ENCODE results near the gene SCUBE1.

Gene SCUBE1

GRCh38 chr22:43346521-43346929 lies 3.4 kb upstream of the SCUBE1 start:
- no peaks in the 10 kb centered on the region for H3K36me3 ChIP-seq (replicated peaks in 1 of 2; ENCODE audit: control insufficient read depth in 2 of 2, insufficient read depth in 2 of 2, low read length in 2 of 2)
- no peak overlapping the region for H3K23ac ChIP-seq (ENCODE audit: low read depth, low read length, poor library complexity)
- peaks cover 0 to 54% (median 0%) of the 10 kb centered on the region in 3 experiments for H3K27me3 ChIP-seq (ENCODE audit: control insufficient read depth in 3 of 3, insufficient read depth in 3 of 3, low read depth in 1 of 3, low read length in 3 of 3)
- no peak overlapping the region for H3K27ac ChIP-seq (replicated peaks; ENCODE audit: low read length)
- no peak overlapping the region for H4K91ac ChIP-seq (ENCODE audit: low read depth, low read length, poor library complexity)
- no peaks in the 10 kb centered on the region for H3K79me1 ChIP-seq (ENCODE audit: low read depth, low read length)
- no peak overlapping the region for H2BK15ac ChIP-seq (ENCODE audit: low read length)
- H2AFZ ChIP-seq (ENCODE audit: low read length), result no peak overlapping the region
- no peak overlapping the region for H3K9ac ChIP-seq (ENCODE audit: low read depth, low read length, poor library complexity)
- H2BK120ac ChIP-seq (ENCODE audit: low read depth, low read length), result no peak overlapping the region
- no peak overlapping the region for H3K4me3 ChIP-seq (ENCODE audit: low read length in 2 of 2)
- peaks cover 0 to 15% of the 10 kb centered on the region in 2 donors for H3K4me1 ChIP-seq (ENCODE audit: control insufficient read depth in 2 of 2, insufficient read depth in 1 of 2, low read depth in 1 of 2, low read length in 2 of 2)
- H3K4ac ChIP-seq (ENCODE audit: low read length), result no peak overlapping the region
- WGBS, 2 donors (ENCODE audit: extremely low coverage in 2 of 2, insufficient read length in 2 of 2, insufficient replicate concordance in 1 of 2), result no CpG with 5 or more reads among the region's 8 CpGs
- DNase-seq (ENCODE audit: low spot score), result peak; percentile 51
- no peak overlapping the region for H3K4me2 ChIP-seq (ENCODE audit: insufficient read depth, low read length, poor library complexity, severe bottlenecking)
- H4K8ac ChIP-seq (ENCODE audit: low read depth, low read length), result no peak overlapping the region
- H3K14ac ChIP-seq (ENCODE audit: low read length), result no peak overlapping the region
- peak overlapping the region; percentile 44 for H3K18ac ChIP-seq (ENCODE audit: low read length)
- peaks cover 0 to 1% of the 10 kb centered on the region in 2 donors for H3K9me3 ChIP-seq (replicated peaks in 1 of 2; ENCODE audit: control insufficient read depth in 2 of 2, insufficient read depth in 1 of 2, low read depth in 1 of 2, low read length in 2 of 2)
- no peak overlapping the region for H2BK5ac ChIP-seq (ENCODE audit: low read length)
- H2AK5ac ChIP-seq (ENCODE audit: low read depth, low read length), result peak overlapping the region; percentile 53
- H2BK12ac ChIP-seq (ENCODE audit: low read length), result peak overlapping the region; percentile 59

DNA sequence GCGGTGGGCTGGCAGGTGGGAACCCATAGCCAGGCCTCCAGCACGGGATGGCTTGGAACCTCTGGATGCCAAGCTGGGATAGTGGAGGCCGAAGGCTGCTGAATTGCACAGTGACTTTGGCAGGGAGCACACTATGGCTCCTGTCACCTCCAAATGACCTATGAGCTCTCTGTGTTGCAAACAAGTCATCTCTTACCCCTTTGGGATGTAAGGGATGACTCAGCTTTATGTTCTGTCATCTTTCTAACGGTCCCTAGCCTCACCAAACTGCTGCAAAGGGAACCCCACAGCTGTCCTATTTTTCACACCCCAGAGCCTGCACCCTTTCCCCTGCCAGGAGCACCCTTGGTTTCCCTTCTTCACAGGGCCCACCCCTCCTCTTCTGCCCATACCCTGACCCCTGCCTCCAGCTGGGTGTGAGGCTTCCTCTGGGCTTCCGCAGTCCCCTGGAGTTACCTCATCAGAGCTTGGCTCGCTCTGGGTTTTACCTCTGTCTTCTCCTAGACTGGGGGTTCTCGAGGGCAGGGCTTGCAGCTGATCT lies 2.7 kb upstream of the SCUBE1 start:
- Histone ChIP-seq H3K27ac (replicated peaks; ENCODE audit: low read length) (no peak overlapping the region), H3K23ac (ENCODE audit: low read depth, low read length, poor library complexity) (no peak overlapping the region), H3K18ac (ENCODE audit: low read length) (peak overlapping the region; percentile 50), H3K4me1 (ENCODE audit: control insufficient read depth in 2 of 2, insufficient read depth in 1 of 2, low read depth in 1 of 2, low read length in 2 of 2) (peaks cover 0 to 19% of the 10 kb centered on the region in 2 donors), H3K4me3 (ENCODE audit: low read length in 2 of 2) (no peak overlapping the region), H2AK5ac (ENCODE audit: low read depth, low read length) (peak overlapping the region; percentile 35), H3K9me3 (replicated peaks in 1 of 2; ENCODE audit: control insufficient read depth in 2 of 2, insufficient read depth in 1 of 2, low read depth in 1 of 2, low read length in 2 of 2) (peaks cover 0 to 1% of the 10 kb centered on the region in 2 donors), H3K27me3 (ENCODE audit: control insufficient read depth in 3 of 3, insufficient read depth in 3 of 3, low read depth in 1 of 3, low read length in 3 of 3) (peaks cover 0 to 61% (median 0%) of the 10 kb centered on the region in 3 experiments), H3K79me1 (ENCODE audit: low read depth, low read length) (peaks cover 7% of the 10 kb centered on the region), H3K4ac (ENCODE audit: low read length) (no peak overlapping the region), H2AFZ (ENCODE audit: low read length) (no peak overlapping the region), H2BK5ac (ENCODE audit: low read length) (no peak overlapping the region), H3K36me3 (replicated peaks in 1 of 2; ENCODE audit: control insufficient read depth in 2 of 2, insufficient read depth in 2 of 2, low read length in 2 of 2) (no peaks in the 10 kb centered on the region), H3K14ac (ENCODE audit: low read length) (no peak overlapping the region), H3K9ac (ENCODE audit: low read depth, low read length, poor library complexity) (no peak overlapping the region), H2BK120ac (ENCODE audit: low read depth, low read length) (no peak overlapping the region), H2BK15ac (ENCODE audit: low read length) (no peak overlapping the region), H3K4me2 (ENCODE audit: insufficient read depth, low read length, poor library complexity, severe bottlenecking) (no peak overlapping the region), H4K91ac (ENCODE audit: low read depth, low read length, poor library complexity) (no peak overlapping the region), H4K8ac (ENCODE audit: low read depth, low read length) (no peak overlapping the region), H2BK12ac (ENCODE audit: low read length) (no peak overlapping the region)
- WGBS, 2 donors (ENCODE audit: extremely low coverage in 2 of 2, insufficient read length in 2 of 2, insufficient replicate concordance in 1 of 2), result no CpG with 5 or more reads among the region's 7 CpGs
- no peak for DNase-seq (ENCODE audit: low spot score)

GRCh38 chr22:43345356-43345755 lies 2.2 kb upstream of the SCUBE1 start:
- no peak overlapping the region for H3K9ac ChIP-seq (ENCODE audit: low read depth, low read length, poor library complexity)
- H3K4me1 ChIP-seq (ENCODE audit: control insufficient read depth in 2 of 2, insufficient read depth in 1 of 2, low read depth in 1 of 2, low read length in 2 of 2), result peaks cover 0 to 21% of the 10 kb centered on the region in 2 donors
- H3K4me2 ChIP-seq (ENCODE audit: insufficient read depth, low read length, poor library complexity, severe bottlenecking), result no peak overlapping the region
- H3K79me1 ChIP-seq (ENCODE audit: low read depth, low read length), result peaks cover 10% of the 10 kb centered on the region
- peaks cover 0 to 1% of the 10 kb centered on the region in 2 donors for H3K9me3 ChIP-seq (replicated peaks in 1 of 2; ENCODE audit: control insufficient read depth in 2 of 2, insufficient read depth in 1 of 2, low read depth in 1 of 2, low read length in 2 of 2)
- DNase-seq (ENCODE audit: low spot score), result no peak
- H2BK120ac ChIP-seq (ENCODE audit: low read depth, low read length), result no peak overlapping the region
- no peak overlapping the region for H2BK15ac ChIP-seq (ENCODE audit: low read length)
- H3K23ac ChIP-seq (ENCODE audit: low read depth, low read length, poor library complexity), result no peak overlapping the region
- WGBS, 2 donors (ENCODE audit: extremely low coverage in 2 of 2, insufficient read length in 2 of 2, insufficient replicate concordance in 1 of 2), result no CpG with 5 or more reads among the region's 7 CpGs
- H2BK5ac ChIP-seq (ENCODE audit: low read length), result no peak overlapping the region
- peaks cover 0 to 65% (median 0%) of the 10 kb centered on the region in 3 experiments for H3K27me3 ChIP-seq (ENCODE audit: control insufficient read depth in 3 of 3, insufficient read depth in 3 of 3, low read depth in 1 of 3, low read length in 3 of 3)
- H3K27ac ChIP-seq (replicated peaks; ENCODE audit: low read length), result no peak overlapping the region
- H3K18ac ChIP-seq (ENCODE audit: low read length), result peak overlapping the region; percentile 21
- H4K91ac ChIP-seq (ENCODE audit: low read depth, low read length, poor library complexity), result no peak overlapping the region
- no peak overlapping the region for H3K14ac ChIP-seq (ENCODE audit: low read length)
- no peak overlapping the region for H3K4me3 ChIP-seq (ENCODE audit: low read length in 2 of 2)
- H2AFZ ChIP-seq (ENCODE audit: low read length), result no peak overlapping the region
- H2AK5ac ChIP-seq (ENCODE audit: low read depth, low read length), result peak overlapping the region; percentile 35
- no peak overlapping the region for H4K8ac ChIP-seq (ENCODE audit: low read depth, low read length)
- H3K36me3 ChIP-seq (replicated peaks in 1 of 2; ENCODE audit: control insufficient read depth in 2 of 2, insufficient read depth in 2 of 2, low read length in 2 of 2), result peaks cover 0 to 1% of the 10 kb centered on the region in 2 donors
- H3K4ac ChIP-seq (ENCODE audit: low read length), result no peak overlapping the region
- no peak overlapping the region for H2BK12ac ChIP-seq (ENCODE audit: low read length)

DNA sequence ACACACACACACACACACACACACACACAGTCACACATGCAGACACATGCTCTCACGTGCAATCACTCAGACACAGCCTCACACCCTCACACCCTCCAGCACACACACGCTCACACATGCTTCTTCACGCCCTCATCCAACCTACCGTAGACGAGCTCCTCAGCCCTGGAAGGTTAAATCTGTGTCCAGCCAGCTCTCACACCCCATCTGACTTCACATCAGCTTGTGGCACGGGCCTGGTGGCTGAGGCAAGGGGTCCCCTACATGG lies 1.3 kb upstream of the SCUBE1 start:
- no peak overlapping the region for H2BK5ac ChIP-seq (ENCODE audit: low read length)
- peaks cover 0 to 67% (median 0%) of the 10 kb centered on the region in 3 experiments for H3K27me3 ChIP-seq (ENCODE audit: control insufficient read depth in 3 of 3, insufficient read depth in 3 of 3, low read depth in 1 of 3, low read length in 3 of 3)
- no peak overlapping the region for H2BK12ac ChIP-seq (ENCODE audit: low read length)
- no peak overlapping the region for H2BK15ac ChIP-seq (ENCODE audit: low read length)
- H4K91ac ChIP-seq (ENCODE audit: low read depth, low read length, poor library complexity), result no peak overlapping the region
- H2AK5ac ChIP-seq (ENCODE audit: low read depth, low read length), result peak overlapping the region; percentile 36
- peak overlapping the region; percentile 21 for H3K4me2 ChIP-seq (ENCODE audit: insufficient read depth, low read length, poor library complexity, severe bottlenecking)
- H3K23ac ChIP-seq (ENCODE audit: low read depth, low read length, poor library complexity), result no peak overlapping the region
- peak overlapping the region; percentile 59 for H3K14ac ChIP-seq (ENCODE audit: low read length)
- peaks cover 0 to 1% of the 10 kb centered on the region in 2 donors for H3K9me3 ChIP-seq (replicated peaks in 1 of 2; ENCODE audit: control insufficient read depth in 2 of 2, insufficient read depth in 1 of 2, low read depth in 1 of 2, low read length in 2 of 2)
- peaks cover 0 to 26% of the 10 kb centered on the region in 2 donors for H3K4me1 ChIP-seq (ENCODE audit: control insufficient read depth in 2 of 2, insufficient read depth in 1 of 2, low read depth in 1 of 2, low read length in 2 of 2)
- H3K27ac ChIP-seq (replicated peaks; ENCODE audit: low read length), result peak overlapping the region; percentile 23
- H4K8ac ChIP-seq (ENCODE audit: low read depth, low read length), result no peak overlapping the region
- H3K79me1 ChIP-seq (ENCODE audit: low read depth, low read length), result peaks cover 14% of the 10 kb centered on the region
- H3K36me3 ChIP-seq (replicated peaks in 1 of 2; ENCODE audit: control insufficient read depth in 2 of 2, insufficient read depth in 2 of 2, low read length in 2 of 2), result peaks cover 0 to 1% of the 10 kb centered on the region in 2 donors
- WGBS, 2 donors (ENCODE audit: extremely low coverage in 2 of 2, insufficient read length in 2 of 2, insufficient replicate concordance in 1 of 2), result no CpG with 5 or more reads among the region's 6 CpGs
- no peak overlapping the region for H3K4me3 ChIP-seq (ENCODE audit: low read length in 2 of 2)
- H3K4ac ChIP-seq (ENCODE audit: low read length), result no peak overlapping the region
- DNase-seq (ENCODE audit: low spot score), result no peak
- H2AFZ ChIP-seq (ENCODE audit: low read length), result no peak overlapping the region
- H2BK120ac ChIP-seq (ENCODE audit: low read depth, low read length), result peak overlapping the region; percentile 13
- peak overlapping the region; percentile 82 for H3K9ac ChIP-seq (ENCODE audit: low read depth, low read length, poor library complexity)
- H3K18ac ChIP-seq (ENCODE audit: low read length), result peak overlapping the region; percentile 44

Measured in neuronal stem cell (in vitro differentiated cells).